Activated T-cell treated with anti-CD3 and anti-CD28 coated beads for 1 hour (primary cell): ENCODE results near the gene LHFPL3.

Source experiments
- DNase-seq: peaks from one replicate; pipeline ENCODE4 v3.0.0-alpha.2; 2020; ENCODE audit warnings: low read depth

The LHFPL3 gene

GRCh38 chr7:104848138-104848990 is 520.0 kb downstream of the LHFPL3 start:
- DNase-seq, result peak; percentile 42

GRCh38 chr7:104850374-104850773 is 522.0 kb downstream of the LHFPL3 start:
- DNase-seq, result no peak

- no peak for DNase-seq
Observed at GRCh38 chr7:104851268-104851667, 522.9 kb downstream of the LHFPL3 start.

- DNase-seq, result no peak
Observed at GRCh38 chr7:104852386-104852785, 524.0 kb downstream of the LHFPL3 start.

GRCh38 chr7:104855861-104856260 is 527.5 kb downstream of the LHFPL3 start:
- no peak for DNase-seq

GRCh38 chr7:104857458-104858425 is 529.3 kb downstream of the LHFPL3 start:
- DNase-seq, result no peak

- no peak for DNase-seq
Observed at GRCh38 chr7:104859754-104860426, 531.5 kb downstream of the LHFPL3 start.

GRCh38 chr7:104861729-104862390 is 533.5 kb downstream of the LHFPL3 start:
- DNase-seq, result no peak

GRCh38 chr7:104862719-104863118 is 534.3 kb downstream of the LHFPL3 start:
- DNase-seq, result no peak

- DNase-seq, result no peak
Observed at GRCh38 chr7:104873401-104873800, 545.0 kb downstream of the LHFPL3 start.

- DNase-seq, result no peak
Observed at GRCh38 chr7:104878577-104878976, 550.2 kb downstream of the LHFPL3 start.

- DNase-seq, result no peak
Observed at GRCh38 chr7:104883248-104883717, 554.9 kb downstream of the LHFPL3 start.

GRCh38 chr7:104883718-104884452 is 555.5 kb downstream of the LHFPL3 start:
- DNase-seq, result peak; percentile 74

- no peak for DNase-seq
Observed at GRCh38 chr7:104886651-104887050, 558.2 kb downstream of the LHFPL3 start.

- DNase-seq, result no peak
Observed at GRCh38 chr7:104890216-104890615, 561.8 kb downstream of the LHFPL3 start.

- no peak for DNase-seq
Observed at GRCh38 chr7:104891949-104892348, 563.5 kb downstream of the LHFPL3 start.

- DNase-seq, result no peak
Observed at GRCh38 chr7:104894314-104894713, 565.9 kb downstream of the LHFPL3 start.

GRCh38 chr7:104894726-104895521 is 566.5 kb downstream of the LHFPL3 start:
- DNase-seq, result no peak

GRCh38 chr7:104895522-104896236 is 567.3 kb downstream of the LHFPL3 start:
- DNase-seq, result no peak
